H1 (cell line): ENCODE measurements around the gene CCDC88C. TPM values are rescaled to one million over a fixed set of nuclear protein-coding genes. Genes with fewer than 3 reads are reported as not detected.

Source experiments
- CTCF ChIA-PET: fragments of 300-600 bp; sonication (Branson Sonifier 250); formaldehyde crosslinking; loops from one replicate; lab custom pipeline; 2021; ENCODE audit not compliant: partially characterized antibody; lab: Charles Lee
- POLR2A ChIA-PET: fragments of 300-600 bp; sonication (Branson Sonifier 250); formaldehyde crosslinking; loops from one replicate; lab custom pipeline; 2021; ENCODE audit warnings: inconsistent platforms; ENCODE audit not compliant: partially characterized antibody; lab: Charles Lee
- DNase-seq, 2 experiments: peaks; one replicate each; pipeline versions ENCODE4 v3.0.0 to v3.0.0-alpha.2; 2010 to 2022; ENCODE audit warnings: low spot score in 2 of 2, low read depth in 1 of 2, mixed read lengths in 1 of 2
- FAIRE-seq: peaks from 2 replicates; lab custom pipeline; 2011; peaks lifted over from hg19 to GRCh38; lab: Jason Lieb, UNC
- H2AFZ ChIP-seq: 2 replicates; pipeline ENCODE4 v1.8.1; 2012; ENCODE audit warnings: low read length, inconsistent platforms
- H2AK5ac ChIP-seq: 2 replicates; pipeline ENCODE4 v1.6.1; 2013; ENCODE audit warnings: low read depth, low read length
- H2BK120ac ChIP-seq: replicated peaks from 2 replicates; pipeline ENCODE3; 2013; ENCODE audit warnings: low read depth, low read length, inconsistent platforms
- H2BK12ac ChIP-seq: 2 replicates; pipeline ENCODE4 v1.6.1; 2013; ENCODE audit warnings: low read depth, low read length
- H2BK15ac ChIP-seq: 2 replicates; pipeline ENCODE4 v1.6.1; 2013; ENCODE audit warnings: low read length
- H2BK20ac ChIP-seq: 2 replicates; pipeline ENCODE4 v1.6.1; 2013; ENCODE audit warnings: low read length
- H2BK5ac ChIP-seq: 2 replicates; pipeline ENCODE4 v1.6.1; 2013; ENCODE audit warnings: low read depth, low read length
- H3K14ac ChIP-seq: 2 replicates; pipeline ENCODE4 v1.6.1; 2013; ENCODE audit warnings: inconsistent platforms; ENCODE audit not compliant: insufficient read length
- H3K18ac ChIP-seq: 2 replicates; pipeline ENCODE4 v1.6.1; 2013; ENCODE audit warnings: low read length; ENCODE audit errors: extremely low read depth
- H3K23ac ChIP-seq: 2 replicates; pipeline ENCODE4 v1.6.1; 2013; ENCODE audit warnings: inconsistent platforms; ENCODE audit not compliant: insufficient read length
- H3K23me2 ChIP-seq: 2 replicates; pipeline ENCODE4 v1.6.1; 2013; ENCODE audit warnings: low read depth, low read length
- H3K27ac ChIP-seq: 2 replicates; pipeline ENCODE4 v1.6.1; 2011; ENCODE audit warnings: low read depth, low read length, inconsistent platforms
- H3K27me3 ChIP-seq, 4 experiments: replicated peaks in 1 of 4; 1 replicate in 1 of 4; 2 replicates in 3 of 4; pipeline versions ENCODE4 v1.6.1 to v1.8.1; 2011 to 2013; ENCODE audit warnings: low read length in 3 of 4, mild to moderate bottlenecking in 3 of 4, inconsistent platforms in 2 of 4, mixed read lengths in 2 of 4, moderate library complexity in 1 of 4; ENCODE audit not compliant: control insufficient read depth in 3 of 4, insufficient read depth in 3 of 4; ENCODE audit errors: extremely low read depth in 1 of 4
- H3K36me3 ChIP-seq, 4 experiments: 2 replicates each; pipeline versions ENCODE4 v1.6.1 to v1.8.1; 2011 to 2013; ENCODE audit warnings: mild to moderate bottlenecking in 4 of 4, low read length in 3 of 4, moderate library complexity in 2 of 4, control low read depth in 1 of 4, inconsistent platforms in 1 of 4; ENCODE audit not compliant: insufficient read depth in 4 of 4, control insufficient read depth in 2 of 4
- H3K4ac ChIP-seq: replicated peaks from 2 replicates; pipeline ENCODE3; 2013; ENCODE audit warnings: low read length, low read depth, mixed read lengths, inconsistent platforms; ENCODE audit not compliant: insufficient read length
- H3K4me1 ChIP-seq, 4 experiments: replicated peaks in 1 of 4; 1 replicate in 1 of 4; 2 replicates in 3 of 4; pipeline versions ENCODE4 v1.6.1 to v1.8.1; 2011 to 2013; ENCODE audit warnings: low read length in 3 of 4, inconsistent platforms in 2 of 4, mixed read lengths in 1 of 4; ENCODE audit not compliant: insufficient read depth in 4 of 4, control insufficient read depth in 3 of 4
- H3K4me2 ChIP-seq, 2 experiments: 2 replicates each; pipeline versions ENCODE4 v1.6.1 to v1.8.1; 2011 to 2013; ENCODE audit warnings: low read depth in 2 of 2, low read length in 2 of 2, control low read depth in 1 of 2, inconsistent platforms in 1 of 2, mild to moderate bottlenecking in 1 of 2; ENCODE audit not compliant: insufficient read depth in 1 of 2
- H3K4me3 ChIP-seq, 4 experiments: fragments of 200-600, 300-600 bp in 1 of 4; sonication (generic), shearing (Covaris generic), sonication (Bioruptor Twin) in 1 of 4; 2 replicates each; pipeline versions ENCODE4 v1.5.1 to v1.8.1; 2011 to 2016; ENCODE audit warnings: low read length in 4 of 4, low read depth in 3 of 4, control low read depth in 2 of 4, inconsistent platforms in 2 of 4, mild to moderate bottlenecking in 2 of 4, mixed read lengths in 1 of 4, moderate library complexity in 1 of 4; ENCODE audit not compliant: insufficient read depth in 2 of 4; ENCODE audit errors: extremely low read depth in 1 of 4
- H3K56ac ChIP-seq: replicated peaks from 2 replicates; pipeline ENCODE3; 2013; ENCODE audit warnings: low read depth, mild to moderate bottlenecking, mixed read lengths, low read length, inconsistent platforms; ENCODE audit not compliant: insufficient read length
- H3K79me1 ChIP-seq: 2 replicates; pipeline ENCODE4 v1.6.1; 2013; ENCODE audit warnings: low read depth, low read length, control low read depth
- H3K79me2 ChIP-seq, 2 experiments: 2 replicates each; pipeline versions ENCODE4 v1.6.1 to v1.8.1; 2012 to 2013; ENCODE audit warnings: low read length in 2 of 2, mild to moderate bottlenecking in 2 of 2, inconsistent platforms in 1 of 2; ENCODE audit not compliant: insufficient read depth in 2 of 2, control insufficient read depth in 1 of 2
- H3K9ac ChIP-seq, 4 experiments: replicated peaks in 1 of 4; 1 replicate in 1 of 4; 2 replicates in 3 of 4; pipeline versions ENCODE4 v1.6.1 to v1.8.1; 2011 to 2013; ENCODE audit warnings: low read depth in 3 of 4, low read length in 3 of 4, control low read depth in 2 of 4, mild to moderate bottlenecking in 2 of 4, moderate library complexity in 2 of 4, inconsistent platforms in 1 of 4; ENCODE audit errors: extremely low read depth in 1 of 4
- H3K9me3 ChIP-seq, 2 experiments: 2 replicates each; pipeline versions ENCODE4 v1.6.1 to v1.8.1; 2012 to 2013; ENCODE audit warnings: mild to moderate bottlenecking in 2 of 2, moderate library complexity in 2 of 2, control low read depth in 1 of 2, inconsistent platforms in 1 of 2, low read depth in 1 of 2, low read length in 1 of 2, mixed read lengths in 1 of 2; ENCODE audit not compliant: insufficient read depth in 2 of 2
- H4K20me1 ChIP-seq, 2 experiments: replicated peaks in 1 of 2; 2 replicates each; pipeline versions ENCODE3 to v1.8.1; 2011 to 2013; ENCODE audit warnings: inconsistent platforms in 2 of 2, low read length in 2 of 2, mild to moderate bottlenecking in 1 of 2; ENCODE audit not compliant: insufficient read depth in 2 of 2, control insufficient read depth in 1 of 2
- H4K5ac ChIP-seq: 2 replicates; pipeline ENCODE4 v1.6.1; 2013; ENCODE audit warnings: low read length, low read depth, mixed read lengths, inconsistent platforms; ENCODE audit not compliant: insufficient read length
- H4K8ac ChIP-seq: 2 replicates; pipeline ENCODE4 v1.8.0; 2013; ENCODE audit warnings: mild to moderate bottlenecking, moderate library complexity, low read length, inconsistent platforms; ENCODE audit not compliant: insufficient read depth; ENCODE audit errors: extremely low read depth
- H4K91ac ChIP-seq: replicated peaks from 2 replicates; pipeline ENCODE3; 2013; ENCODE audit warnings: low read length, mixed read lengths, inconsistent platforms; ENCODE audit not compliant: insufficient read length
- BCL11A ChIP-seq, 2 experiments: IDR thresholded peaks; one replicate each; pipeline ENCODE4 v1.6.1; 2011; ENCODE audit warnings: low read depth in 2 of 2, low read length in 2 of 2, mild to moderate bottlenecking in 2 of 2
- EZH2 ChIP-seq: fragments of 200-600 bp; sonication (generic); IDR thresholded peaks from 2 replicates; pipeline ENCODE4 v1.7.1; 2012; ENCODE audit warnings: low read depth, mild to moderate bottlenecking, moderate library complexity, low read length, inconsistent platforms; ENCODE audit not compliant: severe bottlenecking
- GABPA ChIP-seq: IDR thresholded peaks from 2 replicates; pipeline ENCODE4 v1.6.1; 2011; ENCODE audit warnings: mild to moderate bottlenecking, low read length, moderate library complexity, borderline replicate concordance; ENCODE audit not compliant: insufficient read depth
- GTF2F1 ChIP-seq: IDR thresholded peaks from 2 replicates; pipeline ENCODE4 v1.6.1; 2012; ENCODE audit warnings: low read depth, low read length, improper control_type of control experiment, borderline replicate concordance
- HDAC2 ChIP-seq, 2 experiments: fragments of 300-600 bp in 1 of 2; sonication (generic) in 1 of 2; IDR thresholded peaks; 2 replicates each; pipeline ENCODE4 v1.6.1; 2011 to 2012; ENCODE audit warnings: low read depth in 2 of 2, low read length in 2 of 2, mild to moderate bottlenecking in 2 of 2, moderate library complexity in 2 of 2, borderline replicate concordance in 1 of 2, inconsistent platforms in 1 of 2
- KDM5A ChIP-seq: fragments of 200-600 bp; IDR thresholded peaks from 2 replicates; pipeline ENCODE4 v1.7.1; 2012; ENCODE audit warnings: mild to moderate bottlenecking, low read length, inconsistent platforms, mixed read lengths
- MAFK ChIP-seq: IDR thresholded peaks from 2 replicates; pipeline ENCODE4 v1.6.1; 2012; ENCODE audit warnings: low read depth, mild to moderate bottlenecking, improper control_type of control experiment, low read length
- POLR2A ChIP-seq, 2 experiments: IDR thresholded peaks; 1 replicate in 1 of 2; 2 replicates in 1 of 2; pipeline ENCODE4 v1.6.1; 2011; ENCODE audit warnings: low read depth in 2 of 2, low read length in 2 of 2, mild to moderate bottlenecking in 2 of 2; ENCODE audit errors: control extremely low read depth in 1 of 2
- SP4 ChIP-seq: IDR thresholded peaks from 2 replicates; pipeline ENCODE4 v1.6.1; 2012; ENCODE audit warnings: low read length, inconsistent platforms
- TBP ChIP-seq: IDR thresholded peaks from 2 replicates; pipeline ENCODE4 v1.6.1; 2011; ENCODE audit warnings: low read depth, low read length, improper control_type of control experiment
- WGBS, 2 experiments: shearing (Covaris generic) in 1 of 2; methylation state at CpG; one replicate each; pipeline versions ENCODE4 v1.1.6 to v1.1.7; 2013 to 2015; ENCODE audit warnings: low lambda C conversion rate in 2 of 2, mixed read lengths in 2 of 2, inconsistent platforms in 1 of 2, low coverage in 1 of 2, missing lambda C conversion rate in 1 of 2; ENCODE audit not compliant: insufficient replicate concordance in 2 of 2, insufficient coverage in 1 of 2, insufficient read length in 1 of 2; ENCODE audit errors: extremely low coverage in 1 of 2, missing lambda C conversion rate in 1 of 2; 5-methylcytosine and 5-hydroxymethylcytosine counted together
- polyA plus RNA-seq, 7 experiments: library from polyadenylated mRNA; depleted of rRNA in 3 of 7; stranded (reverse) in 5 of 7; unstranded in 2 of 7; fragments of >200 nt in 5 of 7; fragments of 200-250 nt in 2 of 7; gene quantifications; 1 replicate in 5 of 7; 2 replicates in 1 of 7; 4 replicates in 1 of 7; pipeline versions ENCODE4 v1.2.1 to v1.2.3, GENCODE V29; 2011 to 2013; ENCODE audit warnings: missing spikeins in 2 of 7, mixed read lengths in 2 of 7
- total RNA-seq: library from RNA; stranded (reverse); fragmentation: NEBNext Ultra II Directional; extraction: Animal tissue kit (Norgen Biotek cat#: 25700); gene quantifications from 2 replicates; pipeline ENCODE4 v1.2.1, GENCODE V29; 2021

The CCDC88C gene
- total and polyA plus RNA-seq, 2 of the 8 experiments (the other 6 are each of a cell fraction or from before 2014, with no cell fraction given), result 10.3 to 57.7 TPM

- ChIA-PET POLR2A (no interaction called here), CTCF (interaction anchor here (0.7 to 2.2 kb wide), 4 partner anchors 13 to 82 kb away, joined by 3 to 7 read pairs (median 4); partner anchors contain the start of gene GPR68)
- Histone ChIP-seq H2AK5ac (no peak overlapping the region), H2BK20ac (no peak overlapping the region), H3K27me3 (no peaks in the 10 kb centered on the region), H3K23me2 (no peaks in the 10 kb centered on the region), H3K36me3 (peaks cover 12 to 55% (median 37%) of the 10 kb centered on the region in 4 experiments), H3K4me3 (no peak overlapping the region), H3K79me1 (no peaks in the 10 kb centered on the region), H2AFZ (no peak overlapping the region), H3K56ac (no peak overlapping the region), H4K91ac (no peak overlapping the region), H3K23ac (no peak overlapping the region), H3K9ac (no peak overlapping the region), H3K4me2 (no peak overlapping the region), H2BK120ac (no peak overlapping the region), H3K79me2 (no peaks in the 10 kb centered on the region), H4K8ac (no peak overlapping the region), H4K5ac (no peak overlapping the region), H2BK12ac (no peak overlapping the region), H2BK5ac (no peak overlapping the region), H3K4me1 (no peaks in the 10 kb centered on the region), H2BK15ac (no peak overlapping the region), H3K27ac (no peak overlapping the region), H3K18ac (no peak overlapping the region), H3K4ac (no peak overlapping the region), H3K9me3 (no peaks in the 10 kb centered on the region), H4K20me1 (peaks cover 1 to 3% of the 10 kb centered on the region in 2 experiments), H3K14ac (no peak overlapping the region)
- TF ChIP-seq BCL11A (IDR thresholded peaks at IDR 0.05; ENCODE audit: low read depth in 2 of 2, low read length in 2 of 2) (no peak), SP4 (no peak), POLR2A (IDR thresholded peaks at IDR 0.05; ENCODE audit: control extremely low read depth in 1 of 2, low read depth in 2 of 2, low read length in 2 of 2) (no peak), GABPA (no peak), GTF2F1 (no peak), KDM5A (no peak), TBP (no peak), HDAC2 (IDR thresholded peaks at IDR 0.05; ENCODE audit: borderline replicate concordance in 1 of 2, low read depth in 2 of 2, low read length in 2 of 2) (no peak), EZH2 (no peak), MAFK (no peak)
- FAIRE-seq (no peak), DNase-seq (no peak)
- WGBS, 2 experiments, result 87% methylated on average over 4 of the region's 4 CpGs; no CpG with 5 or more reads in 1 of the 2 experiments
These were observed 134.0 kb downstream of the CCDC88C start for GRCh38 chr14:91283666-91284065.
